T-cell (primary cell): ENCODE data around the gene TIMP2. TPM values are rescaled to one million over a fixed set of nuclear protein-coding genes. Genes with fewer than 3 reads are reported as not detected.
A peak's percentile ranks its signal among the peaks of the same experiment; 100 is the strongest.

Experiments used
- ATAC-seq, 4 experiments: fragments of 200-7000 bp in 3 of 4; fragments of 150-1000 bp in 1 of 4; cut with Tn5 transposase; replicated peaks in 1 of 4; 1 replicate in 3 of 4; 2 replicates in 1 of 4; pipeline ENCODE4 v1.10.0; 2021; ENCODE audit warnings: moderate library complexity in 3 of 4, mild to moderate bottlenecking in 2 of 4, moderate number of reproducible peaks in 1 of 4
- CTCF ChIA-PET, 2 donors: fragments of 300-600 bp; sonication (Branson Sonifier 250); formaldehyde crosslinking; loops; one replicate each; lab custom pipeline; 2022; ENCODE audit warnings: antibody characterized with exemption in 2 of 2; lab: Charles Lee
- POLR2A ChIA-PET, 2 donors: fragments of 300-600 bp; sonication (Branson Sonifier 250); formaldehyde crosslinking; loops; one replicate each; lab custom pipeline; 2022; ENCODE audit warnings: antibody characterized with exemption in 2 of 2; lab: Charles Lee
- DNase-seq, 35 experiments: peaks; one replicate each; pipeline versions ENCODE4 v3.0.0 to v3.0.0-alpha.2; 2013 to 2023
- H3K27ac ChIP-seq: one replicate; pipeline ENCODE4 v1.5.1; 2013; ENCODE audit warnings: low read length
- H3K27me3 ChIP-seq, 2 experiments: replicated peaks in 1 of 2; 1 replicate in 1 of 2; 2 replicates in 1 of 2; pipeline versions ENCODE4 v1.6.1 to v1.7.0; 2013; ENCODE audit warnings: low read length in 1 of 2, mixed read lengths in 1 of 2; ENCODE audit not compliant: control insufficient read depth in 2 of 2, insufficient read depth in 2 of 2; ENCODE audit errors: extremely low read depth in 1 of 2
- H3K36me3 ChIP-seq, 2 donors: 1 replicate in 1 of 2; 2 replicates in 1 of 2; pipeline versions ENCODE4 v1.6.1 to v1.7.0; 2013; ENCODE audit warnings: low read length in 1 of 2; ENCODE audit not compliant: control insufficient read depth in 2 of 2, insufficient read depth in 1 of 2; ENCODE audit errors: extremely low read depth in 1 of 2
- H3K4me1 ChIP-seq, 2 experiments: 1 replicate in 1 of 2; 2 replicates in 1 of 2; pipeline versions ENCODE4 v1.6.1 to v1.7.0; 2013; ENCODE audit warnings: low read length in 2 of 2, mixed read lengths in 1 of 2; ENCODE audit not compliant: insufficient read depth in 2 of 2, control insufficient read depth in 1 of 2; ENCODE audit errors: extremely low read depth in 1 of 2
- H3K4me3 ChIP-seq, 2 donors: 1 replicate in 1 of 2; 2 replicates in 1 of 2; pipeline versions ENCODE4 v1.5.1 to v1.7.0; 2013; ENCODE audit warnings: mild to moderate bottlenecking in 2 of 2, low read length in 1 of 2, moderate library complexity in 1 of 2; ENCODE audit not compliant: control insufficient read depth in 1 of 2; ENCODE audit errors: extremely low read depth in 1 of 2
- H3K9me3 ChIP-seq: 2 replicates; pipeline ENCODE4 v1.7.0; 2013
- H3K27ac Mint-ChIP-seq, 2 donors: one replicate each; pipeline ENCODE4 v1.8.0; 2020 to 2021; ENCODE audit warnings: mild to moderate bottlenecking in 2 of 2, mixed read lengths in 2 of 2
- H3K27me3 Mint-ChIP-seq, 2 donors: one replicate each; pipeline ENCODE4 v1.8.0; 2021 to 2022; ENCODE audit warnings: mixed read lengths in 2 of 2
- H3K36me3 Mint-ChIP-seq: one replicate; pipeline ENCODE4 v1.8.0; 2021; ENCODE audit warnings: mixed read lengths
- H3K4me1 Mint-ChIP-seq, 3 donors: one replicate each; pipeline ENCODE4 v1.8.0; 2020 to 2022; ENCODE audit warnings: mixed read lengths in 3 of 3, mild to moderate bottlenecking in 1 of 3
- H3K4me3 Mint-ChIP-seq, 3 donors: one replicate each; pipeline ENCODE4 v1.8.0; 2020 to 2022; ENCODE audit warnings: mild to moderate bottlenecking in 3 of 3, mixed read lengths in 3 of 3, moderate library complexity in 3 of 3
- H3K9me3 Mint-ChIP-seq, 3 donors: one replicate each; pipeline ENCODE4 v1.8.0; 2020 to 2022; ENCODE audit warnings: mixed read lengths in 3 of 3
- WGBS: methylation state at CpG from one replicate; pipeline ENCODE4 v1.1.5; 2013; ENCODE audit warnings: missing lambda C conversion rate; ENCODE audit not compliant: insufficient coverage; 5-methylcytosine and 5-hydroxymethylcytosine counted together
- total RNA-seq, 35 experiments: library from RNA in 6 of 35; stranded (reverse) in 6 of 35; fragments of 120-200 nt in 1 of 35; gene quantifications; one replicate each; pipeline versions ENCODE4 v1.2.1 to v1.2.4 and lab custom pipeline; 2013 to 2026

TIMP2 gene
- total RNA-seq, 5 donors from 2014 or later (not counting 1 experiment from before 2014, with no cell fraction given), result 5.1 to 6.7 (median 6.5) TPM

GRCh38 chr17:78925662-78926555, 722 bp upstream of the TIMP2 start:
- WGBS, result 48% methylated on average over 20 of the region's 33 CpGs
- no peaks in the 10 kb centered on the region for H3K36me3 ChIP-seq
- peaks cover 6 to 25% of the 10 kb centered on the region in 2 experiments for H3K4me1 ChIP-seq
- H3K27ac Mint-ChIP-seq, result no peak overlapping the region
- ChIA-PET CTCF (interaction anchor here in 1 of 2 donors (0.7 kb wide), 1 partner anchor 26 kb away, joined by 3 read pairs; no protein-coding TSS in a partner anchor), POLR2A (no interaction called here)
- peak in 1 of 4 experiments; percentile 3 for ATAC-seq
- no peaks in the 10 kb centered on the region for H3K9me3 Mint-ChIP-seq
- H3K27me3 ChIP-seq, result peaks cover 0 to 44% of the 10 kb centered on the region in 2 experiments
- no peaks in the 10 kb centered on the region for H3K9me3 ChIP-seq
- H3K4me3 ChIP-seq, result peak overlapping the region; percentile 4 to 17
- no peak overlapping the region for H3K27ac ChIP-seq
- peaks cover 11 to 19% (median 14%) of the 10 kb centered on the region in 3 donors for H3K4me1 Mint-ChIP-seq
- peak in 1 of 35 experiments; percentile 7 for DNase-seq
- peaks cover 4 to 17% of the 10 kb centered on the region in 2 donors for H3K27me3 Mint-ChIP-seq
- no peaks in the 10 kb centered on the region for H3K36me3 Mint-ChIP-seq
- H3K4me3 Mint-ChIP-seq, result peak overlapping the region in 2 of 3 donors; percentile 17 to 21

GRCh38 chr17:78924481-78925151, 571 bp downstream of the TIMP2 start:
- Histone ChIP-seq H3K4me3 (peak overlapping the region; percentile 42 to 76), H3K36me3 (no peaks in the 10 kb centered on the region), H3K4me1 (peaks cover 6 to 25% of the 10 kb centered on the region in 2 experiments), H3K27ac (no peak overlapping the region), H3K27me3 (peaks cover 0 to 50% of the 10 kb centered on the region in 2 experiments), H3K9me3 (no peaks in the 10 kb centered on the region)
- no peaks in the 10 kb centered on the region for H3K36me3 Mint-ChIP-seq
- no peaks in the 10 kb centered on the region for H3K9me3 Mint-ChIP-seq
- peaks cover 4 to 17% of the 10 kb centered on the region in 2 donors for H3K27me3 Mint-ChIP-seq
- DNase-seq, result peak in 3 of 35 experiments; percentile 8 to 21 (median 12)
- ATAC-seq, result peak; percentile 13 to 38 (median 18)
- ChIA-PET POLR2A (no interaction called here), CTCF (interaction anchor here in 1 of 2 donors (0.7 to 0.9 kb wide), 2 partner anchors 52 to 59 kb away, joined by 3 to 4 read pairs; no protein-coding TSS in a partner anchor)
- WGBS, result under 1% methylated on average over 52 of the region's 64 CpGs
- no peak overlapping the region for H3K27ac Mint-ChIP-seq
- H3K4me3 Mint-ChIP-seq, result peak overlapping the region; percentile 78 to 81 (median 79)
- peaks cover 11 to 19% (median 14%) of the 10 kb centered on the region in 3 donors for H3K4me1 Mint-ChIP-seq

- Mint-ChIP-seq H3K27ac (peak overlapping the region; percentile 61 to 71), H3K9me3 (no peaks in the 10 kb centered on the region), H3K36me3 (no peaks in the 10 kb centered on the region), H3K27me3 (peaks cover 4 to 15% of the 10 kb centered on the region in 2 donors), H3K4me1 (peaks cover 11 to 19% (median 14%) of the 10 kb centered on the region in 3 donors), H3K4me3 (peak overlapping the region; percentile 78 to 81 (median 79))
- WGBS, result 10% methylated on average over 18 of the region's 28 CpGs
- H3K9me3 ChIP-seq, result no peaks in the 10 kb centered on the region
- peak; percentile 19 to 71 (median 49) for DNase-seq
- H3K4me1 ChIP-seq, result peaks cover 6 to 25% of the 10 kb centered on the region in 2 experiments
- H3K27ac ChIP-seq, result no peak overlapping the region
- POLR2A ChIA-PET, result no interaction called here
- H3K27me3 ChIP-seq, result peaks cover 0 to 57% of the 10 kb centered on the region in 2 experiments
- no peaks in the 10 kb centered on the region for H3K36me3 ChIP-seq
- peak; percentile 52 to 69 (median 62) for ATAC-seq
- H3K4me3 ChIP-seq, result peak overlapping the region; percentile 42 to 76
- CTCF ChIA-PET, result interaction anchor here (0.6 to 0.9 kb wide), 2 partner anchors 58 to 69 kb away, joined by 4 to 6 read pairs; no protein-coding TSS in a partner anchor
Measured at GRCh38 chr17:78923660-78924453, 1.3 kb downstream of the TIMP2 start.

GRCh38 chr17:78922816-78923498, 2.2 kb downstream of the TIMP2 start:
- POLR2A ChIA-PET, result no interaction called here
- no peak overlapping the region for H3K27ac ChIP-seq
- Mint-ChIP-seq H3K27me3 (peaks cover 2 to 12% of the 10 kb centered on the region in 2 donors), H3K4me1 (peaks cover 11 to 26% (median 14%) of the 10 kb centered on the region in 3 donors), H3K9me3 (no peaks in the 10 kb centered on the region), H3K36me3 (no peaks in the 10 kb centered on the region), H3K4me3 (peak overlapping the region in 2 of 3 donors; percentile 78 to 81), H3K27ac (peak overlapping the region; percentile 61 to 71)
- no peaks in the 10 kb centered on the region for H3K36me3 ChIP-seq
- 66% methylated on average over 4 of the region's 13 CpGs for WGBS
- ATAC-seq, result no peak
- no peak overlapping the region for H3K4me3 ChIP-seq
- no peaks in the 10 kb centered on the region for H3K9me3 ChIP-seq
- H3K27me3 ChIP-seq, result peaks cover 0 to 52% of the 10 kb centered on the region in 2 experiments
- DNase-seq, result no peak
- H3K4me1 ChIP-seq, result peaks cover 6 to 28% of the 10 kb centered on the region in 2 experiments
- CTCF ChIA-PET, result no interaction called here

GRCh38 chr17:78921437-78921971, 3.7 kb downstream of the TIMP2 start:
- ATAC-seq, result no peak
- Mint-ChIP-seq H3K4me3 (no peak overlapping the region), H3K27ac (peak overlapping the region; percentile 64), H3K4me1 (peaks cover 14 to 36% (median 17%) of the 10 kb centered on the region in 3 donors), H3K36me3 (no peaks in the 10 kb centered on the region), H3K27me3 (peaks cover 0 to 15% of the 10 kb centered on the region in 2 donors), H3K9me3 (no peaks in the 10 kb centered on the region)
- Histone ChIP-seq H3K9me3 (no peaks in the 10 kb centered on the region), H3K27me3 (peaks cover 0 to 55% of the 10 kb centered on the region in 2 experiments), H3K4me1 (peaks cover 6 to 31% of the 10 kb centered on the region in 2 experiments), H3K4me3 (no peak overlapping the region), H3K27ac (no peak overlapping the region), H3K36me3 (no peaks in the 10 kb centered on the region)
- no peak for DNase-seq
- 95% methylated on average over 4 of the region's 8 CpGs for WGBS
- CTCF ChIA-PET, result no interaction called here
- POLR2A ChIA-PET, result no interaction called here
